HG03066 (cell line): ENCODE measurements around the gene PMF1.
"Not testable (repeated sequence)": the region's sequence is repeated elsewhere in the genome, so short reads cannot be mapped to it uniquely, and the experiment has no call there.

Experiments
- ATAC-seq: cut with Tn5 transposase; IDR thresholded peaks from one replicate; pipeline ENCODE4 v1.9.1; 2021; ENCODE audit warnings: low read depth; ENCODE audit not compliant: unreplicated experiment

Gene PMF1

DNA sequence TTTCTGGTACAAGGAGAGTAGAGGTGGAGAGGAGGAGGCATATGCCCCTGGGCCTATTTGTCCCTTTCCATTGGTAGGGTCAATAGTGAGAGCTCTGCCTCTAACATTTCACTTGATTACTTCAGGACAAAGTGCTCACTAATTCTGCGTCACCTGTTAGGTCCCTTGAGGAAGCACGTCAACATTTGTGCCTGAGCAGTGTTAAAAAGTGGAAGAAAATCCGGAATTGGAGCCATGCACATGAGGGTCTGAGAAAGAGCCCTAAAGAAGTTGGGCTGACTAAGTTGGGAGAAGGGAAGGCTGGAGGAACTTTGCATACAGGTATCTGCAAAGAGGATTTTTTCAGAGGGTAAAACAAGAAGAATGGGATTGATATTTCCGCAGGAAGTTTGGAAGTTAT, 17.0 kb upstream of the PMF1 start:
- ATAC-seq: no peak

DNA sequence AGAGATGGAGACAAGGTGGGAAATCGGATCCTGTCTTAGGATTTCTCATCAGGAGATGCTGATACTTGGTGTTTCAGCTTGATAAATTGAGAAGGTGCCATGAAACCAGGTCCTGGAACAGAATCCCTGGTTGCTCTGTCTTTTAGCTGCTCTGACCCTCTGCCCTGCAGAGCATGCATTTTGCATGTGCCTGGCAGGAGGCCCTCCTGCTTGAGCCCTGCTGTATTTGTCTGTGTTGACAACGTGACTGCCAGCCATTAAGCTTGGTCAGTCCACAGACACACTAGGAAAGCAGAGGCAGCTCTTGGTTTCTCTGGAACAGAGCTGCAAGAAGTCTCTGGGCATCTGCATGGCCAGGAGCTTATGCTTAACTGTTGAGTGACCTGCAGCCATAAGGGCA, 16.4 kb upstream of the PMF1 start:
- ATAC-seq: no peak

DNA sequence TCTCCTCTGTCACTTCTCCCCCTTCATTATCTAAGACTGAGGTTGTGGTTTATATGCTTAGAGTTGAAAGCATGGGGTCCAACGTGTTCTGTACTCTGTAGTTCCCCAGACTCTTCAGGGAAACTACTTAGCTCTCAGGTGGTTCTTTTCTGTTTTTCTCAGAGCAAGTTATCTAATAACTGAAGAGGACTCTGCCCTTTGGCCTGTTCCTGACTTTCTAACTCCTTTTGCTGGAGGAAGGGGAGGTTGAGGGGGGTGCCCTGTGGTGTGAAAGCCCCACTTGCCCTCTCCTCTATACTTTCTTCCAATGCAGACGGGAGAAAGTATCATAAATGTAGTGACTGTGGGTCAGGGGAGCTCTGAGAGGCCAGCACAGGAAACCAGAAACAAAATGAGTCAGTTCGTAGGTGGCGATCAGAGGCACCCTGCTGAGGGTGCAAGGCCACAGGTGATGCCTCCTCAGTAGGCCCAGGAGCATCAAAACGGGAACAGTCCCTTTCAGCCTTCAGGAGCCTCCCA, 13.9 kb upstream of the PMF1 start:
- no peak for ATAC-seq

DNA sequence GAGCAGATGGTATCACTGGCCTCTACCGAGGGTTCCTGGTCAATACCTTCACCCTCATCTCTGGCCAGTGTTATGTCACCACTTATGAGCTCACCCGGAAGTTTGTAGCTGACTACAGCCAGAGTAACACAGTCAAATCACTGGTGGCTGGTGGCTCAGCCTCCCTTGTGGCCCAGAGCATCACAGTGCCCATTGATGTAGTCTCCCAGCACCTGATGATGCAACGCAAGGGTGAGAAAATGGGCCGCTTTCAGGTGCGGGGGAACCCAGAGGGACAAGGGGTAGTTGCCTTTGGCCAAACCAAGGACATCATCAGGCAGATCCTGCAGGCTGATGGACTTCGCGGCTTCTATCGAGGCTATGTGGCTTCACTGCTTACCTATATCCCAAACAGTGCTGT, 12.8 kb upstream of the PMF1 start:
- ATAC-seq: no peak

DNA sequence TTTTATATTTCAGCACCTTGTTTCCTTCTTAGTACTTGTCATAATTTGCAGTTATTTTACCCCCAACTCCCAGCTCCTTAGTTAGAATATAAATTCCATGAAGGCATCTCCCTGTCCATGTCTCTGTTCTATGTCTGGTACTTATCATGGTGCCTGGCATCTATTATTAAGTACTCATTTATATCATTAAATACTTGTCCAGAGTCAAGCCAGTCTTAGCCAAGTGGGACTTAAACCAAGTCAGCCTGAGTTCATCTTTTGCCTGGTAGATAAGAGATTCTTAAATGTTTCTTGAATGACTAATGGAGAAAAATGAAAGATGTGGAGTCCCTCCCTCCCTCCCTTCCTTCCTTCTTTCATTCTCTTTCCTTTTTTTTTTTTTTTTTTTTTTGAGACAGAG, 9.5 kb upstream of the PMF1 start:
- ATAC-seq: no peak

DNA sequence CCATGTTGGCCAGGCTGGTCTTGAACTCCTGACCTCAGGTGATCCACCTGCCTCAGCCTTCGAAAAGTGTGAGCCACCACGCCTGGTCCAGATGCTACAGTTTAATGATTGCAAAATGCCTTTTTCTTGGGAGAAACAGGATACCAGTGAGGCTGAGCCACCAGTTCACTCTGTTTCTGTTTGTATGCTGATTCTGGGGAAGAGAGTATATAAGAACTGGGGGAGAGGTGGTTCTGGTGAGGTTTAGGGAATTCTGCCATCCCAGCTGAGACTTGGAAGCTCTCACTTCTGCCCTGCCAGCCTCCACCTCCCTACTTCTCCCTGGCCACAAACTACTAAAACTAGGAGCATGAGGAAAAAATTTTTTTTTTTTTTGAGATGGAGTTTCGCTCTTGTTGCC, 8.1 kb upstream of the PMF1 start:
- no peak for ATAC-seq

DNA sequence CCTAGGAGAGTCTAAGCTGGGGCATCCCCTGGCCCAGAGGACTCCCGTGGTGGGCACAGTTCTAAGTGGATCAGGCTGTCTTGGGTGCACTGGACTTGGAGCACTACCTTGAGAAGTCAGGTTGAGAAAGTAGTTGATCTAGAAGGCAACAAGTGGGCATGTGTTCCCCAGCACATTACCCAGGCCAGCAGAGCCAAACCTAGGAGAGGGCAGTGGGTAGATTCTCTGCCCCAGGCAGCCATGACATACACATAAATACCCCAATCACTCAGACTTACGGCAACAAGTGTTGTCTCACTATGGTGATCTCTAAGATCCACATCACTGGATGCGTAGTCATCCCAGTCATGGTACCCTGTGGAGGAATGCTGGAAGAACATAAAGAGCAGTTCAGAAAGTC, 1.6 kb upstream of the PMF1 start:
- no peak for ATAC-seq

DNA sequence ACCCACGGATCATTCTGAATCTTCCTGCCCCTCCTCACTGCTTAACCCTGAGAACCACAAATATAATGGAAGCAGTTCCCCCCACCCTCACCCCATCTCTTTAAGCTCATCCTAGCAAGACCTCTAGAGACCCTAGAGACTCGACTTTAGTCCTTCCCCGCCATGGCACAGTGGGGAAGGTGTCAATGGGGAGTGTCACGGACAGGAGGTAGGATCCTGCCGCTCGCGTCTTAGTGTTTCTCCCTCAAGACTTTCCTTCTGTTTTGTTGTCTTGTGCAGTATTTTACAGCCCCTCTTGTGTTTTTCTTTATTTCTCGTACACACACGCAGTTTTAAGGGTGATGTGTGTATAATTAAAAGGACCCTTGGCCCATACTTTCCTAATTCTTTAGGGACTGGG, 677 bp upstream of the PMF1 start:
- no peak for ATAC-seq

DNA sequence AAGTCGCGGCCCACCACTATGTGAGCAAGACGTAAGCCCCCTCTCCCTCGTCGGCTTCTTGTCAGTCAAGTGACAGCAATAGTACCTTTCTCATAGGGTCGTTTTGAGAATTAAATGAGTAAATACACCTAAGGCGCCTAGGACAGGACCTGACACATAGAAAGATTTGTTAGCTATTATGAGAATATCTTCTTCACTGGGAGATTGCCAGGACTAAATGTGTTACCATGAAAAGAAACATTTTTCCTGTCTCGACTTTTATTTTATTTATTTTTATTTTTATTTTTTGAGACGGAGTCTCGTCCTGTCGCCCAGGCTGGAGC, 798 bp downstream of the PMF1 start:
- no peak for ATAC-seq

DNA sequence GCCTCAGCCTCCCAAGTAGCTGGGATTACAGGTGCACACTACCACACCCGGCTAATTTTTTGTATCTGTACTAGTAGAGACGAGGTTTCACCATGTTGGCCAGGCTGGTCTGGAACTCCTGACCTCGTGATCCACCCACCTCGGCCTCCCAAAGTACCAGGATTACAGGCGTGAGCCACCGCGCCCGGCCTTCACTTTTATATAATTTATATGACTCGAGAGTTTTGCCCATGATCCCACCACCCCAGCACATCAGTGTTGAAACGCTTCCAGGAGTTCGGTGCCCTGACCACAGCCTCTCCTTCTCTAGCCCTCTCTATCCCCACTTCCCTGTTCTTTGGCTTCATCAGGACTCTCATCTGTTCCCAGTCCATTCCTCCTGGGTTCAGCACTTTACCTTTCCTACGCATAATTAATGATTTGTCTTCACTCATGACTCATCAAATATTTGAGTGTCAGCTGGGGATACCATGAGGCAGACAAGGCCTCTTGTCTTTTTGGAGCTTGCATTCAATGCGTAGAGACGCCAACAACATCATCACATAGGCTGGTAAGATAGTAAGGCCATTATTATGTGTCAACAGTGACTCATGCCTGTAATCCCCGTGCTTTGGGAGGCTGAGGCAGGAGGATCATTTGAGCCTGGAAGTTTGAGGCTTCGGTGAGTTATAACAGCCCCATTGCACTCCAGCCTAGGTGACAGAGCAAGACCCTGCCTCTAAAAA, 1.4 kb downstream of the PMF1 start:
- ATAC-seq: no peak

DNA sequence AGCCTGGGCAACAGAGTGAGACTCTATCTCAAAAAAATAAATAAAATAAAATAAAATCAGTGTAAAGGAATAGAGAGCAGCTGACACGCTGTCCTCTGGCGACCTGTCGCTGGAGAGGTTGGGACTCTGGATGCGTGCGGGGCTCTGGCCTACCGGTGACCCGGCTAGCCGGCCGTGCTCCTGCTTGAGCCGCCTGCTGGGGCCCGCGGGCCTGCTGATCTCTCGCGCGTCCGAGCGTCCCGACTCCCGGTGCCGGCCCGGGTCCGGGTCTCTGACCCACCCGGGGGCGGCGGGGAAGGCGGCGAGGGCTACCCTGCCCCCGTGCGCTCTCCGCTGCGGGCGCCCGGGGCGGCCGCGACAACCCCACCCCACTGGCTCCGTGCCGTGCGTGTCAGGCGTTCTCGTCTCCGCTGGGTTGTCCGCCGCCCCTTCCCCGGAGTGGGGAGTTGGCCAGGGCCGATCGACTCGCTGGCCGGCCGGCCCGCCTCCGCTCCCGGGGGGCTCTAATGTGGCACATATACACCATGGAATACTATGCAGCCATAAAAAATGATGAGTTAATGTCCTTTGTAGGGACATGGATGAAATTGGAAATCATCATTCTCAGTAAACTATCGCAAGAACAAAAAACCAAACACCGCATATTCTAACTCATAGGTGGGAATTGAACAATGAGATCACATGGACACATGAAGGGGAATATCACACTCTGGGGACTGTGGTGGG, 3.7 kb downstream of the PMF1 start:
- ATAC-seq: not testable (repeated sequence)

DNA sequence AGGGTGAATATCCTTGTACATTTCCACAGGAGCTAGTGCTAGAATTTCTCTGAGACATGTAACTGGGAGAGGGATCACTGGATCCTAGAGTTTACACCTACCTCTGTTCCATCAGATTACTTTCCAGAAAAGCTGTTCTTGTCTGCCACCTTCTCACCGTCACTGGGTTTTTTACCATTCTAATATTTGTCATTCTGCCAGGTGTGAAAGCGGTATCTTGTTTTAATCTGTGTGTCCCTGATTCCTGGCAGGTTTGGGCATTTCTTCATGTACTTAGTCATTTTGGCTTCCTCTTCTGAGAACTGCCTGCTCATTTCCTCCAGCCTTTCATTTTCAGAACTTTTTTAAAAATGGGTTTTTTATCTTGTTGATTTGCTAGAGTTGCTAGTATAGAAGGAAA, 5.1 kb downstream of the PMF1 start:
- no peak for ATAC-seq

DNA sequence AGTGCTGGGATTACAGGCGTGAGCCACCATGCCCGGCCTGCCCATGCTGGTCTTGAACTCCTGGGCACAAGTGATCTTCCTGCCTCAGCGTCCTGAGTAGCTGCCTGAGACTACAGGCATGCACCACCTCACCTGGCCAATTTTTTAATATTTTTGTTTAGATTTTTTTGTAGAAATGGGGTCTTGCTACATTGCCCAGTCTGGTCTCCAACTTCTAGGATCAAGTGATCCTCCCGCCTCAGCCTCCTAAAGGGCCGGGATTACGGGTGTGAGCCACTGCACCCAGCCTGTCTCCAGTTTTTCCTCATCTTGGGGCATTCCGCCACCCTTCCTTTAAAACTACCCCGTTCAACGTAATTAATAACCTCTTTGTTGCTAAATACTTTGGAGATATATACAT, 7.4 kb downstream of the PMF1 start:
- ATAC-seq: no peak

DNA sequence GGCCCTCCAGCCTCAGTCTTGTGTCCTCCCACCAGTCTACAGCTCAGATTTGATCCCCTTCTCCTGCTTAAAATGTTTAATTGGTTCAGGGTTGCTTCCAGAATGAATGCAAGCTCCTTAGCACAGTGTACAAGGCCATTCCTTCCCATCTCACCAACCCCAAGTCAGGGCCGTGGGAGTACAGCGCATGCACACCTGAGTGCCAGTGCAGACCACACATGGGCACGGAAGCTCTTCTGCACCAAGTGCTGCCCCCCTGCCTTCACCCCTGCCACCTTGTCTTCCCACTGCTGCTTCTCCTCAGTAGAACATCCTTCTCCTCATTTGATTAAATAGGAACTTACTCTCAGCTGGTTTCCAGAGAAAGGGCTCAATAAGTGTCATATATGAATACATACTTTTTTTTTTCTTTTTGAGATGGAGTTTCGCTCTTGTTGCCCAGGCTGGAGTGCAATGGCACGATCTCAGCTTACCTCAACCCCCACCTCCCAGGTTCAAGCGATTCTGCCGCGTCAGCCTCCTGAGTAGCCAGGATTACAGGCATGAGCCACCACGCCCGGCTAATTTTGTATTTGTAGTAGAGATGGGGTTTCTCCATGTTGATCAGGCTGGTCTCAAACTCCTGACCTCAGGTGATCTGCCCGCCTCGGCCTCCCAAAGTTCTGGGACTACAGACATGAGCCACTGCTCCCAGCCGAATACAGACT, 9.3 kb downstream of the PMF1 start:
- ATAC-seq: no peak

DNA sequence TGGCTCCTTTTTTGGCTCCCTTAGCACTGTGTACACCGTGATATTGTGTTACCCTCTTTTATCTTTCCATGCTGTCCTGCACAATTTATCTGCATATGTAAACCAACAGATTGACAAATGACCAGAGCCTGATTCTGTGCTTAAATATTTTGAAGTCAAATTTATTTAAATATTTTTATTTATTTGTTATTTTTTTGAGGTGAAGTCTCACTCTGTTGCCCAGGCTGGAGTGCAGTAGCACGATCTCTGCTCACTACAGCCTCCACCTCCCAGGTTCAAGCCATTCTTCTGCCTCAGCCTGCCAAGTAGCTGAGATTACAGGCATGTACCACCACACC, 12.8 kb downstream of the PMF1 start:
- no peak for ATAC-seq

DNA sequence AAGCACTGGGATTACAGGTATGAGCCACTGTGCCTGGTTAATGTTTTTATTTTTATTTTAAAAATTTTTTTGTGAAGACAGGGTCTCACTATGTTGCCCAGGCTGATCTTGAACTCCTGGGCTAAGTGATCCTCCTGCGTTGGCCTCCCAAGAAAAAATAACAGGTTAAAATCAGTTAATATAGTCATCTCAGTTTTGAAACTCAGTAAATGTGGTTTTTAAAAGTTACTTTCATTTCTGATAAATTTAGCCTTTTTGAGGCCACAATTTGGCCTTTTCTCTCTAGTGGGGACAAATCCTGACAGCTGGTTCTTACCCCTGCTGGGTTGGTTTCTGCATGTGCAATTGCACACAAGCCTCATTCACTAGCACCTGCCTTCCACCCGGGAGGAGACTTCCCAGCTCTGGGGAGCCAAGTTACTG, 13.3 kb downstream of the PMF1 start:
- peak; percentile 77 for ATAC-seq

DNA sequence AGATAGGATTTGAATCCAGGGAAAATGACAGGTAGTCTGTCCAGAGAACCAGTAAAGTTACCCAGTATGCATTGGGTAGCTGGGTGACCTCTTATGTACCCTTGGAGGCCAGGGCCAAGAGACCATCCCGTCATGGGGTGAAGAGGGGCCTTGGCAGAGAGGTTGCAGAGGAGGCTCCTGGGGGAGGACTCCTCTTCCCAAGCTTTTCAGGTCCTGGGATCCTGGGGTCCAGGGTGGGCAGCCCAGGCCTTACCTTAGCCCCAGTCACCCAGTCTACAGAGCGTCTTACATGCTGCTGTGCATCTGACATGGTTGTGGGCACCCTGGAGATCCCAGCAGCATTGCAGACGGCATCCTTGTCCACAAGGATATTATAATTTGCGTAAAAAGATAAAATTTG, 14.0 kb downstream of the PMF1 start:
- ATAC-seq: no peak

DNA sequence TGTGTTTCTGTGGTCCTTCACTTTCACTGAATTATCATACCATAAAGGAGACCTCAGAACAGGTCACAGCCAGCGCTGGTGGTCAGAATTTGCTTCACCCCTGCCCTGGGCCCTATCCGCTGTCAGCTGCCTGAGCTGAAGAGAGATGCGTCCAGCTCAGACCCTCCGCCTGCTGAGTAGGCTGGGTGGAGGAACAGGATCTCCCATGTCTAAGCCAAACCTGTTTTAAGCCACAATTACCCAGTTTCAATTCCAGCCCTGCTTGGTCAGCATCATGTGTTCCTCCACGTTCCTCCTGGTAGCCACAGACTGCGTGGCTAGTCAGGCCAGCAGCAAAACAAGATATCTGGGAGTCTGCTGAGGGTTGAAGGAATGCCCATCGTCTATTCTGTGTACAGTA, 15.7 kb downstream of the PMF1 start:
- no peak for ATAC-seq

DNA sequence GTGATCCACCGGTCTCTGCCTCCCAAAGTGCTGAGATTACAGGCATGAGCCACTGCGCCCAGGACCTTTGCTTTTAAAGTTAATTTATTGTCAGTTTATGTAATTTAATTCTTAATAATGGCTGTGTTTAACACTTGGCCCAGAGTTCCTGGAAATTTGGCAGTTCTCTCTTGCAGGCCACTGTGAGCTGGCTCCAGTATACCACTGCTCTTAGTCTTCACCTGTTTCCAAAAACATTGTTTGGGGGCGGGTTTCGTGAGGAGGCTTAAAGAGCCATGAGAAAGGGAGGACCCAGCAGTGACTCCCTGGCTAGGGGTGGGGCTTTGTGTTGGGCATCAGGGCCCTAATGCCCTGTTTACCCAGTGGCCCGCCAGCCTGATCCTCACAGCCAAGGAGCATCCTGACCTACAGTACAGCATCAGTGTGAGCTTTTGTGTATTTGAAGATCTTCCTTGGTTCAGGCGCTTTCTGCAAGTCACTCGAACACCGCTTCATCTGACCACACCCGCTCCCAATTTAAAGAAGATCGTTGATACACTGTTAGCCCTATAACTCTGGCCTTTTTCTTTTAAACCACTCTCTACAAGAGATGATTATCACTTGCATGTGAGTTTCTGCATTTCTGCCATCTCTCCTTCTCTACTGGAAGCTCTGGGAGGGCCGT, 17.1 kb downstream of the PMF1 start:
- no peak for ATAC-seq

DNA sequence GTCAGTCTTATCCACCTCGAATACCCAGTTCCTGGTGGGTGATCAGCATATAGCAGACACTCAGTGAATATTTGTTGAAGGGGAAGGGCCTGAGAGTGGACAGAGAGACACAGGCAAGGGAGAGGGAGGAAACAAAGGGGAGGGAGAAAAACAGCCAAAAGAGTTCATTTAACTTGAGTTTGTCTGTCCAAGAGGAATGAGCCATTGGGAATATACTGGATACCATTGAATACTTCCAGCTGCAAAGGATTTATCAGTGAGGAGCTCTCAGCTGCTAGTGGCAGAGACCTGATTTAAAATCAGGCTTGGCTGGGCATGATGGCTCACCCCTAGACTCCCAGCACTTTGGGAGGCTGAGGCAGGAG, 17.6 kb downstream of the PMF1 start:
- no peak for ATAC-seq

DNA sequence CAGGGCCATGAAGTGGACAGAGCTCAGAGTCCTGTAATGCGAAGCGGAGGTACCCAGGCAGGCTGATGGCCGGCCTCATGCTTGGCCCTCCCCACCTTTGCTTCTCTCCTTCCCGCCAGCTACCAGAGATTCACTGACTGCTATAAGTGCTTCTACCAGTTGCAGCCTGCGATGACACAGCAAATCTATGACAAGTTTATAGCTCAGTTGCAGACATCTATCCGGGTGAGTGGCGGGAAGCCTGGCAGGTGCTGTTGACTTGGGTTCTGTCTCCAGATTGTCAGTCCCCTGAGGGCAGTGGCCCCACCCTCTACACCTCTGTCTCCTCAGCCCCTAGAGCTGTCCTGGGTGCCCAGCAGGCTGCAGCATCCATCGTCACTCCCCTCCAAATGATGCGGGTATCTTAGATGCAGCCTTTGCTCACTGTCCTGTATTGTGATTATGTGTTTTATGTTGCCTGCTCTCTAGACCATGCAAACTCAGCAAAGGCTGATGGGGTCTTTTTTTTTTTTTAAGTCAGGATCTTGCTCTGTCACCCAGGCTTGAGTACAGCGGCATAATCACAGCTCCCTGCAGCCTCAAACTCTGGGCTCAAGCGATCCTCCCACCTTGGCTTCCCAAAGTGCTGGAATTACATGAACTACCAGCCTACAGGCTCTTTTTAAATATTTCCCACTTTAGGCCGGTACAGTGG, 19.5 kb downstream of the PMF1 start:
- ATAC-seq: no peak
